Neural cell (in vitro differentiated cells): ENCODE results near the gene SRP68.

Experiments
- CTCF ChIP-seq: fragments of 450-650 bp; IDR thresholded peaks from 2 replicates; pipeline ENCODE4 v1.5.1; 2014; ENCODE audit warnings: antibody characterized with exemption, mild to moderate bottlenecking, moderate library complexity; ENCODE audit not compliant: poor library complexity, severe bottlenecking
- EZH2 ChIP-seq: fragments of 200-600, 300-800 bp; shearing (Covaris generic), sonication (generic); IDR thresholded peaks from 2 replicates; pipeline ENCODE4 v1.6.1; 2014; ENCODE audit warnings: antibody characterized with exemption, low read length, borderline replicate concordance, mild to moderate bottlenecking; ENCODE audit not compliant: insufficient read depth, poor library complexity, severe bottlenecking

- no peak for TF ChIP-seq CTCF
- TF ChIP-seq EZH2 = no peak
Measured at GRCh38 chr17:76049239-76049638, 23.1 kb downstream of the SRP68 start.
